ENCODE measurements around the gene STRA6.

The STRA6 gene

GRCh38 chr15:74173380-74174218, 29.0 kb downstream of the STRA6 start, which contains the start of gene ISLR:
Gene ISLR, plus strand, starts transcription at chr15:74173710. Its CDS starts 1,149 bp downstream, at chr15:74174859.
- TF ChIP-seq, protein P1, sequence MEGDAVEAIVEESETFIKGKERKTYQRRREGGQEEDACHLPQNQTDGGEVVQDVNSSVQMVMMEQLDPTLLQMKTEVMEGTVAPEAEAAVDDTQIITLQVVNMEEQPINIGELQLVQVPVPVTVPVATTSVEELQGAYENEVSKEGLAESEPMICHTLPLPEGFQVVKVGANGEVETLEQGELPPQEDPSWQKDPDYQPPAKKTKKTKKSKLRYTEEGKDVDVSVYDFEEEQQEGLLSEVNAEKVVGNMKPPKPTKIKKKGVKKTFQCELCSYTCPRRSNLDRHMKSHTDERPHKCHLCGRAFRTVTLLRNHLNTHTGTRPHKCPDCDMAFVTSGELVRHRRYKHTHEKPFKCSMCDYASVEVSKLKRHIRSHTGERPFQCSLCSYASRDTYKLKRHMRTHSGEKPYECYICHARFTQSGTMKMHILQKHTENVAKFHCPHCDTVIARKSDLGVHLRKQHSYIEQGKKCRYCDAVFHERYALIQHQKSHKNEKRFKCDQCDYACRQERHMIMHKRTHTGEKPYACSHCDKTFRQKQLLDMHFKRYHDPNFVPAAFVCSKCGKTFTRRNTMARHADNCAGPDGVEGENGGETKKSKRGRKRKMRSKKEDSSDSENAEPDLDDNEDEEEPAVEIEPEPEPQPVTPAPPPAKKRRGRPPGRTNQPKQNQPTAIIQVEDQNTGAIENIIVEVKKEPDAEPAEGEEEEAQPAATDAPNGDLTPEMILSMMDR (IDR thresholded peaks at IDR 0.05; ENCODE audit: insufficient read depth, low read depth, low read length, missing control alignments) = no peak
- H3K4me3 ChIP-seq (ENCODE audit: low read depth, low read length) = no peak within 1 kb of the TSS
- DNase-seq (ENCODE audit: low read depth) = no peak

GRCh38 chr15:74172701-74173379, 29.7 kb downstream of the STRA6 start:
- TF ChIP-seq, protein P1 (IDR thresholded peaks at IDR 0.05; ENCODE audit: insufficient read depth, low read depth, low read length, missing control alignments) = no peak
- H3K4me3 ChIP-seq (ENCODE audit: low read depth, low read length) = no peak overlapping the region
- DNase-seq (ENCODE audit: low read depth) = no peak

DNA sequence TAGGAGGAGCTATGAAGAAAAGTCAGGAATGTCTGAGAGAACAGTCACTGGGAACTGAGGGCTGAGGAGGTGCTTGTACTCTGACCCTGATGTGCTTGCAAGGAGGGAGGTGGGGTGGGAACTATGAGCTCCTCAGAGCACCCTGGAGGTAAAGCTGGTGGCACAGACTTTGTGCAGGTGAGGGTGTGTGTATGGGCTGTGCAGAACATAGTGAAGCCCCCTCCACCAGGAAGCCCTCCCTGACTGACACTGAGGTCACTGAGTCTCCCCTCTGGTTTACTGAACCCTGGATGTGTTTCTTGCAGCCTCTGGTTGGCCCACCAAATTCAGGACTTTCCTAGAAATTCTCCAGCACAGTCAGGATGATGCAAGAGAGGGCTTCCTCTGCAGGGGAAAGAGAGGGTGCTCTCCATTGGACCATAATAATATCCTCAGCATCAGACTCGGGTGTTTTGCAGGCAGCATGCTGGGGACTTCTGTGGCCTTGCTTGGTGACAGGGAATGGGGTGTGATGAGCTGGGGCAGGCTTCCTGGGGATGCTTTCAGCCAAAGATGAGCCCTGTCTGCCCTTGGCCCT, 30.5 kb downstream of the STRA6 start:
- H3K4me3 ChIP-seq (ENCODE audit: low read depth, low read length) = no peak overlapping the region
- TF ChIP-seq, protein P1 (IDR thresholded peaks at IDR 0.05; ENCODE audit: insufficient read depth, low read depth, low read length, missing control alignments) = no peak
- no peak for DNase-seq (ENCODE audit: low read depth)

DNA sequence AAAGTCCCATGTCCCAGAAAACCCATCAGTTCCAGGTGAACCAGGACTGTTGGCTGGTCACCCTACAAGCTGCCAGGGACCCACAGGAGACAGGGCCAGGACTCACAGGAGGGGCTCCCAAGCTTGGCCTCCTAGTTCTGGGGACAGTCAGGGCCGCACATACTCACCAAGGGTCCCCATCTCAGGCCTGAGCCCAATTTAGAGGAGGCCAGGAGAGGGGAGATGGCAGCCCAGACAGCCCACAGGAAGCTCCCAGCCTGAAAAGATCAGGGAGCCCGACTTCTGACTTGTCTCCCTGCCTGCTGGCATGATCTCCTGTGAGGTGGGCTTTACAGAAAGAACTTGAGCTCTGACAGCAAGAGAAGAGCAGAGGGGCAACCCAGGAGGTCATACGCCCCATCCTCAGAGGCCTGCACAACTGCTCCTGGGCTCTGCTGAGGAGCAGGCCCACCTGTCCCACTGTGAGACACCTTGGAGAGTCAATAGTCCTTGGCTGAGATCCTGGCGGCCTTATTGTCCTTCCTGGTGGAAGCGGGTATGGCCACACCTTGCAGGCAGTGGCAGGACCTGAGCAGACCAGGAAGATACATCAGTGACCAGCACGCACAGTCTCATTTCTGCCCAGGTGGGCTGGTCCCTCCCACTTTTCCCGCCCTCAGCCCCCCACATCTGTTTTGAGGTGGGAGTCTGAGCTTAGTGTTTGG, 31.6 kb downstream of the STRA6 start:
- DNase-seq (ENCODE audit: low read depth) = no peak
- no peak overlapping the region for H3K4me3 ChIP-seq (ENCODE audit: low read depth, low read length)
- TF ChIP-seq, protein P1 (IDR thresholded peaks at IDR 0.05; ENCODE audit: insufficient read depth, low read depth, low read length, missing control alignments) = no peak

GRCh38 chr15:74170071-74170844, 32.3 kb downstream of the STRA6 start:
- no peak overlapping the region for H3K4me3 ChIP-seq (ENCODE audit: low read depth, low read length)
- TF ChIP-seq, protein P1 (IDR thresholded peaks at IDR 0.05; ENCODE audit: insufficient read depth, low read depth, low read length, missing control alignments) = no peak
- no peak for DNase-seq (ENCODE audit: low read depth)

DNA sequence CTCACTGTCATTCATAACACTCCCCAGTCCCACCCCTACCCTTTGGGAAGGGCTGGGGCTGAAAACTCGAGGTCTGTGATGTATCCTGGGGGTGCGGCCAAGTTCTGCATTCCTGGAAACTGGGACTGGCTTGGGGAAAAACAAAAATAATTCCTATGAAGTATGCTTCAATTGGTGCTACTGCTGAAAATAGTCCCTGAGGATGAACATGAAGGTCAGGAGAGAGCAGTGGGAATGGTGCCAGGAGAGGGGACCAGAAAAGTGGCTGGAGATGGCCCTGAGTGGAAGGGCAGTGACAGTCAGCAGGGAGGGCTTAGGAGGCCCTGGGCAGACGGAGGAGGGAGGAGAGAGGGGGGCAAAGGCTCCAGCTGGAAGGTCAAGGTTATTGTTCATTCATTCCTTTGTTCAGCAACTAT, 33.9 kb downstream of the STRA6 start:
- TF ChIP-seq, protein P1 (IDR thresholded peaks at IDR 0.05; ENCODE audit: insufficient read depth, low read depth, low read length, missing control alignments) = no peak
- no peak overlapping the region for H3K4me3 ChIP-seq (ENCODE audit: low read depth, low read length)
- DNase-seq (ENCODE audit: low read depth) = no peak

Data from GM12865 (cell line).